HepG2 (cell line): ENCODE data around the gene FASLG.

Source experiments
- EP300 ChIP-seq, 3 experiments: sonication (generic) in 1 of 3; formaldehyde crosslinking in 1 of 3; IDR thresholded peaks; 2 replicates each; pipeline versions ENCODE4 v1.5.1 to v1.6.1; 2011 to 2020; ENCODE audit warnings: low read depth in 2 of 3, low read length in 2 of 3, borderline replicate concordance in 1 of 3, improper control_type of control experiment in 1 of 3, mild to moderate bottlenecking in 1 of 3, missing genetic modification reagents in 1 of 3, moderate library complexity in 1 of 3
- FOXA1 ChIP-seq, 2 experiments: fragments of 450-650 bp in 1 of 2; sonication (generic) in 1 of 2; formaldehyde crosslinking in 1 of 2; IDR thresholded peaks; 2 replicates each; pipeline versions ENCODE4 v1.4.0 to v1.6.1; 2016 to 2020; ENCODE audit warnings: missing genetic modification reagents in 1 of 2
- FOXJ3 ChIP-seq: sonication (generic); formaldehyde crosslinking; IDR thresholded peaks from 2 replicates; pipeline ENCODE4 v1.4.0; 2020; ENCODE audit warnings: missing genetic modification reagents, mild to moderate bottlenecking, borderline replicate concordance
- JUNB ChIP-seq: sonication (generic); formaldehyde crosslinking; IDR thresholded peaks from 2 replicates; pipeline ENCODE4 v1.8.0; 2022; ENCODE audit warnings: missing genetic modification reagents, mild to moderate bottlenecking, borderline replicate concordance
- MTF1 ChIP-seq: sonication (generic); formaldehyde crosslinking; IDR thresholded peaks from 2 replicates; pipeline ENCODE4 v1.5.0; 2020; ENCODE audit warnings: missing genetic modification reagents
- RXRA ChIP-seq: sonication (generic); formaldehyde crosslinking; IDR thresholded peaks from 2 replicates; pipeline ENCODE4 v1.5.1; 2020; ENCODE audit warnings: missing genetic modification reagents
- SP2 ChIP-seq: sonication (generic); formaldehyde crosslinking; IDR thresholded peaks from 2 replicates; pipeline ENCODE4 v1.5.1; 2020; ENCODE audit warnings: mild to moderate bottlenecking, missing genetic modification reagents
- TBL1XR1 ChIP-seq: fragments of 150-350 bp; IDR thresholded peaks from 2 replicates; pipeline ENCODE4 v1.6.1; 2014; ENCODE audit warnings: borderline replicate concordance, low read length; ENCODE audit not compliant: partially characterized antibody
- TP53 ChIP-seq: sonication (generic); formaldehyde crosslinking; conservative IDR thresholded peaks from 2 replicates; pipeline ENCODE4 v1.4.0; 2020; ENCODE audit warnings: missing genetic modification reagents
- ZBTB49 ChIP-seq: sonication (generic); formaldehyde crosslinking; IDR thresholded peaks from 2 replicates; pipeline ENCODE4 v1.4.0; 2020; ENCODE audit warnings: missing genetic modification reagents, borderline replicate concordance
- ZFP36 ChIP-seq: fragments of 150-350 bp; IDR thresholded peaks from 2 replicates; pipeline ENCODE4 v1.6.1; 2018; ENCODE audit warnings: borderline replicate concordance, low read length, low read depth; ENCODE audit not compliant: partially characterized antibody
- TF ChIP-seq, protein P1 (sequence below), 2 experiments: sonication (generic) in 1 of 2; formaldehyde crosslinking in 1 of 2; IDR thresholded peaks; 2 replicates each; pipeline versions ENCODE4 v1.5.1 to v1.6.1; 2011 to 2020; ENCODE audit warnings: borderline replicate concordance in 1 of 2, low read depth in 1 of 2, low read length in 1 of 2, mild to moderate bottlenecking in 1 of 2, missing genetic modification reagents in 1 of 2, moderate library complexity in 1 of 2
- TF ChIP-seq, protein P2 (sequence below): sonication (generic); formaldehyde crosslinking; IDR thresholded peaks from 2 replicates; pipeline ENCODE4 v1.8.1; 2023; ENCODE audit warnings: missing genetic modification reagents, inconsistent platforms, borderline replicate concordance

DNA sequence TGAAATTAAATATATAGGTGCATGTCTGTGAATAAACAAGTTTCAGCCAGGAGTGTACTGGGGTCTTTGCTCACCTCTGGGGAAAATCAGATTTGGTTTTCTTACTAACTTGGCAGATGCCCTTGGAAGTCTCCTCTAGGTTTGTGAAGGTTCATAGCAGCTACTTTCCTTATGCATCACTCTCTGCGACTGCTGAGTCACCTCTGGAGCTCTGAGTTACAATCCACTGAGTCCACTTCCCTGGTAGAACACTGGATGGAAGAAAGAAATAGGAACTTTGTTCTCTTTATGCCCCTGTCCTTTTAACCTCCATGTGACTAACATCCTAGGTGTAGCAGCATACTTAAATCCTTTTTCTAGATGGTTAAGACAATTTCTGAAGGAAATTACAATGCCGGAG, 4.4 kb upstream of the FASLG start:
- no peak for TF ChIP-seq TBL1XR1
- TF ChIP-seq EP300 (IDR thresholded peaks at IDR 0.05; ENCODE audit: low read depth in 2 of 2, low read length in 2 of 2), result no peak
- no peak for TF ChIP-seq EP300 (CRISPR knock-in tag; IDR thresholded peaks at IDR 0.05; ENCODE audit: borderline replicate concordance)
- TF ChIP-seq FOXJ3 (CRISPR knock-in tag), result no peak
- TF ChIP-seq SP2, result no peak
- TF ChIP-seq, protein P1, sequence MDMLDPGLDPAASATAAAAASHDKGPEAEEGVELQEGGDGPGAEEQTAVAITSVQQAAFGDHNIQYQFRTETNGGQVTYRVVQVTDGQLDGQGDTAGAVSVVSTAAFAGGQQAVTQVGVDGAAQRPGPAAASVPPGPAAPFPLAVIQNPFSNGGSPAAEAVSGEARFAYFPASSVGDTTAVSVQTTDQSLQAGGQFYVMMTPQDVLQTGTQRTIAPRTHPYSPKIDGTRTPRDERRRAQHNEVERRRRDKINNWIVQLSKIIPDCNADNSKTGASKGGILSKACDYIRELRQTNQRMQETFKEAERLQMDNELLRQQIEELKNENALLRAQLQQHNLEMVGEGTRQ (IDR thresholded peaks at IDR 0.05; ENCODE audit: low read depth, low read length), result no peak
- TF ChIP-seq, protein P1 (CRISPR knock-in tag; IDR thresholded peaks at IDR 0.05; ENCODE audit: borderline replicate concordance), result no peak
- TF ChIP-seq FOXA1 (IDR thresholded peaks at IDR 0.05), result no peak
- no peak for TF ChIP-seq FOXA1 (CRISPR knock-in tag; IDR thresholded peaks at IDR 0.05)
- no peak for TF ChIP-seq JUNB
- TF ChIP-seq ZFP36, result no peak
- TF ChIP-seq, protein P2, sequence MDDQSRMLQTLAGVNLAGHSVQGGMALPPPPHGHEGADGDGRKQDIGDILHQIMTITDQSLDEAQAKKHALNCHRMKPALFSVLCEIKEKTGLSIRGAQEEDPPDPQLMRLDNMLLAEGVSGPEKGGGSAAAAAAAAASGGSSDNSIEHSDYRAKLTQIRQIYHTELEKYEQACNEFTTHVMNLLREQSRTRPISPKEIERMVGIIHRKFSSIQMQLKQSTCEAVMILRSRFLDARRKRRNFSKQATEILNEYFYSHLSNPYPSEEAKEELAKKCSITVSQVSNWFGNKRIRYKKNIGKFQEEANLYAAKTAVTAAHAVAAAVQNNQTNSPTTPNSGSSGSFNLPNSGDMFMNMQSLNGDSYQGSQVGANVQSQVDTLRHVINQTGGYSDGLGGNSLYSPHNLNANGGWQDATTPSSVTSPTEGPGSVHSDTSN (CRISPR knock-in tag), result no peak
- TF ChIP-seq RXRA (CRISPR knock-in tag), result no peak
- TF ChIP-seq TP53 (CRISPR knock-in tag), result no peak
- no peak for TF ChIP-seq MTF1 (CRISPR knock-in tag)
- TF ChIP-seq ZBTB49 (CRISPR knock-in tag), result no peak
